OCI-M2 (cell line): ENCODE results near the gene SPDYE3.
"Not testable (repeated sequence)": the region's sequence is repeated elsewhere in the genome, so short reads cannot be mapped to it uniquely, and the experiment has no call there.

Experiments used
- DNase-seq: peaks from one replicate; lab custom pipeline; 2025; ENCODE audit not compliant: unreplicated experiment; lab: John Stamatoyannopoulos, UW

Gene SPDYE3

GRCh38 chr7:100348805-100349204 lies 41.3 kb downstream of the SPDYE3 start:
- DNase-seq: no peak

GRCh38 chr7:100349757-100350156 lies 42.3 kb downstream of the SPDYE3 start:
- DNase-seq: no peak

GRCh38 chr7:100351657-100352058 lies 44.2 kb downstream of the SPDYE3 start:
- no peak for DNase-seq

GRCh38 chr7:100352230-100352781 lies 44.8 kb downstream of the SPDYE3 start:
- not testable (repeated sequence) for DNase-seq

- DNase-seq: no peak
Measured at GRCh38 chr7:100352984-100353684, 45.6 kb downstream of the SPDYE3 start.

GRCh38 chr7:100353685-100354330 lies 46.3 kb downstream of the SPDYE3 start:
- no peak for DNase-seq

GRCh38 chr7:100356416-100357068 lies 49.0 kb downstream of the SPDYE3 start:
- DNase-seq: no peak

- no peak for DNase-seq
Measured at GRCh38 chr7:100357131-100357561, 49.6 kb downstream of the SPDYE3 start.

- DNase-seq: no peak
Measured at GRCh38 chr7:100358027-100358856, 50.7 kb downstream of the SPDYE3 start, which contains the start of gene PILRB. PILRB (plus strand) TSS chr7:100358117; CDS start chr7:100358303, 186 bp downstream.

- DNase-seq: no peak
Measured at GRCh38 chr7:100358857-100359212, 51.3 kb downstream of the SPDYE3 start.

- DNase-seq: no peak
Measured at GRCh38 chr7:100360135-100360854, 52.8 kb downstream of the SPDYE3 start.

- DNase-seq: no peak
Measured at GRCh38 chr7:100363098-100363497, 55.6 kb downstream of the SPDYE3 start.

- DNase-seq: not testable (repeated sequence)
Measured at GRCh38 chr7:100363797-100364196, 56.3 kb downstream of the SPDYE3 start.

GRCh38 chr7:100364480-100364879 lies 57.0 kb downstream of the SPDYE3 start:
- no peak for DNase-seq

- not testable (repeated sequence) for DNase-seq
Measured at GRCh38 chr7:100365998-100366367, 58.5 kb downstream of the SPDYE3 start.

- no peak for DNase-seq
Measured at GRCh38 chr7:100366411-100367250, 59.1 kb downstream of the SPDYE3 start.

GRCh38 chr7:100367251-100367620 lies 59.7 kb downstream of the SPDYE3 start:
- no peak for DNase-seq

- no peak for DNase-seq
Measured at GRCh38 chr7:100367676-100368613, 60.4 kb downstream of the SPDYE3 start.
